Immature natural killer cell (primary cell): ENCODE results near the gene SLC36A3. TPM values are rescaled to one million over a fixed set of nuclear protein-coding genes. Genes with fewer than 3 reads are reported as not detected.
"Not testable (repeated sequence)": the region's sequence is repeated elsewhere in the genome, so short reads cannot be mapped to it uniquely, and the experiment has no call there.

Source experiments
- DNase-seq, 3 donors: peaks; one replicate each; pipeline ENCODE4 v3.0.0; 2022; ENCODE audit warnings: mixed read lengths in 1 of 3
- H3K27ac Mint-ChIP-seq, 6 donors: one replicate each; pipeline ENCODE4 v1.8.0; 2020; ENCODE audit warnings: mixed read lengths in 6 of 6, mild to moderate bottlenecking in 5 of 6, inconsistent platforms in 4 of 6, moderate library complexity in 3 of 6
- H3K27me3 Mint-ChIP-seq, 3 donors: one replicate each; pipeline ENCODE4 v1.8.0; 2020 to 2021; ENCODE audit warnings: low read depth in 3 of 3, mild to moderate bottlenecking in 3 of 3, mixed read lengths in 3 of 3, moderate library complexity in 3 of 3, inconsistent platforms in 1 of 3
- H3K36me3 Mint-ChIP-seq, 3 donors: one replicate each; pipeline ENCODE4 v1.8.0; 2020; ENCODE audit warnings: mixed read lengths in 3 of 3, inconsistent platforms in 2 of 3, mild to moderate bottlenecking in 2 of 3
- H3K4me1 Mint-ChIP-seq, 2 donors: one replicate each; pipeline ENCODE4 v1.8.0; 2020; ENCODE audit warnings: inconsistent platforms in 2 of 2, mild to moderate bottlenecking in 2 of 2, mixed read lengths in 2 of 2, moderate library complexity in 1 of 2
- H3K4me3 Mint-ChIP-seq, 5 donors: one replicate each; pipeline ENCODE4 v1.8.0; 2020; ENCODE audit warnings: mild to moderate bottlenecking in 5 of 5, mixed read lengths in 5 of 5, inconsistent platforms in 3 of 5, moderate library complexity in 3 of 5
- H3K9me3 Mint-ChIP-seq, 6 donors: one replicate each; pipeline ENCODE4 v1.8.0; 2020; ENCODE audit warnings: mild to moderate bottlenecking in 6 of 6, mixed read lengths in 6 of 6, inconsistent platforms in 4 of 6, moderate library complexity in 3 of 6
- polyA plus RNA-seq, 3 donors: library from polyadenylated mRNA; unstranded; fragments of 300-500 nt; fragmentation: Illumina TruSeq; gene quantifications; one replicate each; pipeline ENCODE4 v1.2.3, GENCODE V29; 2021

The SLC36A3 gene
- polyA plus RNA-seq, 3 donors from 2014 or later: not detected

DNA sequence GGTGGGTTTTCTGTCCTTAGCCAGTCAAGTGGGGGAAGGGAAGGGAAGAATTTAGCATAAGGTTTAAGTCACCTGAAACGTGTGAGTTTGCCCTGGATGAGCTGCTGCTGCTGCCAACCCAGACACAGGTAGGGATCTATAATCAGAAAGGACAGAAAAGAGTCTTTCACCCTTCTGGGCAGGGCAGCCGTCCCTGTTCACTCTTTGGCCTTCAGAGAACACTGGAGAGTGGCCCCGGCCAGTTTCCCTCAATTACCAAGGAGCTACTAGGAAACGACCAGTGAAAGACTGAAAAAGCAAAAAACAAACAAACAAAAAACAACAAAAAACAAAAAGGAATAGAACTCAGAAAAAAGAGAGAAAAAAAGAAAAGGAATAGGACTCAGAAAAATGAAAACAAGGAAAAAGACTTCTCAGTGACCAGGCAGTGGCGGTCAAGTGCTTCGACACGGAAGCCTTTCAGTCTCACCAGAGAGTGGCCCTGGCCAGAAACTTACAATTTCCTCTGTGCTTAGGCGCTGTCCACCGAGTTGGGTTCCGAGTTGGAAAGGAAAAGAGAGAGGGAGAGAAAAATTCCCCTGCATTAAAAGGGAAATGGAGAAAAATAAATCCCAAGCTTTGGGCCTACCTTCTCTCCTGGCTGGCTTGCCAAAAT lies 53.1 kb downstream of the SLC36A3 start:
- Mint-ChIP-seq H3K9me3 (no peaks in the 10 kb centered on the region), H3K36me3 (peaks cover 0 to 4% (median 0%) of the 10 kb centered on the region in 3 donors), H3K4me3 (peak overlapping the region in 2 of 5 donors; percentile 40 to 86), H3K27me3 (peaks cover 2 to 7% (median 3%) of the 10 kb centered on the region in 3 donors), H3K4me1 (peaks cover 25 to 28% of the 10 kb centered on the region in 2 donors), H3K27ac (peak overlapping the region in 4 of 6 donors; percentile 37 to 88 (median 79))
- DNase-seq: no peak

DNA sequence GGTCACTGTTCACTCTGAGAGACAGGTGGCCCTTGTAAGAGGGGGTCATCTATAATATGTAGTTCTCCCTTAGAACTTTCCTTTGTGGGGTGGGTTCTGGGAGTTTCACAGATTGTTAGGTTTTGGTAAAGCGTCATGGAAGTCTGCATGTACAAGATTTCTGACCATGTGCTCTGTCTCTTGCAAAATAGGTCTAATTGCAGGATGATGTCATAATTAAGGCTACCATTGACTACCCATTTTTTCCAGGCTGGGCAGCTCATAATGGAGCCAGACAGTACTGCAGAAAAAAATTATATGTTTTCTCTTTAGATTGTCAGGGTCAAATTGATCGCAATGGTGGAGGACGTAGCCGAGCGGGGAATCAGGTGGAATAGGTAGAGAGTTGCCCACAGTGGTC lies 54.3 kb downstream of the SLC36A3 start:
- Mint-ChIP-seq H3K27ac (no peak overlapping the region), H3K9me3 (no peaks in the 10 kb centered on the region), H3K36me3 (peaks cover 0 to 4% (median 0%) of the 10 kb centered on the region in 3 donors), H3K4me1 (peaks cover 28 to 32% of the 10 kb centered on the region in 2 donors), H3K4me3 (no peak overlapping the region), H3K27me3 (peaks cover 2 to 7% (median 3%) of the 10 kb centered on the region in 3 donors)
- DNase-seq: no peak

DNA sequence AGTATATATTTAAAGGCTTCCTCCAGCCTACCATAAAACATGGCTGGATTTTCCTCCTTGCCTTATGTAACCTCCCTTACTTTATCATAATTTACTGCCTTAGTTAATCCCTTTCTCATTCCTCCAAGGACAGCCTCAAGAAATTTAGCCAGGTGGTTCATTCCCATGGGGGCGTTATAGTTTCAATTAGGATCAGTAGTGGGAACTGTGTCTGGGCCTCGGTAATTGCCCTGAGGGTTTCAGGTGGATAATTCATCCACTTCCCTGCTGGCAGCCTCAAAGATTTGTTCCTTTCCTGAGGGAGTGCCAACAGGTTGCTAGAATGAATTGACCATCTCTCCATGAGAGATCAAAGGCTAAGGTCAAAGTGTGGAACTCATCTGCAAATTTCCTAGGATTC lies 54.9 kb downstream of the SLC36A3 start:
- Mint-ChIP-seq H3K4me1 (peaks cover 26 to 33% of the 10 kb centered on the region in 2 donors), H3K27me3 (peaks cover 2 to 9% (median 5%) of the 10 kb centered on the region in 3 donors), H3K4me3 (no peak overlapping the region), H3K36me3 (peaks cover 0 to 4% (median 0%) of the 10 kb centered on the region in 3 donors), H3K9me3 (no peaks in the 10 kb centered on the region), H3K27ac (no peak overlapping the region)
- DNase-seq: no peak

DNA sequence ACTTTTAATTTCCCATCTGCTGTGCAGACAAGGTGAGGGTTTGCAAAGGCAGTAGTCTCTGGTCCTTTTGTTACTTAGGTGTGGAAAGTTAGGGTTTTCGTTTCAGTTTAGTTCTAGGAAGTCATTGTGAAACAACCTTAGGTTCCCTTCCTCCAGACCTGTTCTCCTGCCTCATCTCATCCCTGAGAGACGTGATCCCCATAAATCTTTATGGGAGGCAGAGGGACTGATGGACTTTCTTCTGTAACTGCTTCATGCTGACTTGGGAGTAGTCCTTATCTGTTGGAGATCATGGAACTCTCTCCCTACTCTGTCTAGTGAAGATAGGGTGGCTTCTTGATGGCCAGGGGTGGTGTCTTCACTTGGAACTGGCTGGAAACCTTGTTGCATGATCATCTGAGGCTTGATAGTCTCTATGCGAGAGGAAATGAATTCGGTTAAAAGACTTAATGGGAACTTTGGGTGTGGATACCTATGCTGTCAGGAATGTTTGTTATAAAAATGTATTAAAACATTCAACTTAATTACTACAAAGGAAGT lies 57.8 kb downstream of the SLC36A3 start:
- no peak overlapping the region for H3K27ac Mint-ChIP-seq
- peaks cover 0 to 4% (median 0%) of the 10 kb centered on the region in 3 donors for H3K36me3 Mint-ChIP-seq
- H3K27me3 Mint-ChIP-seq: peaks cover 2 to 4% (median 2%) of the 10 kb centered on the region in 3 donors
- H3K9me3 Mint-ChIP-seq: no peaks in the 10 kb centered on the region
- no peak for DNase-seq
- no peak overlapping the region for H3K4me3 Mint-ChIP-seq
- H3K4me1 Mint-ChIP-seq: peaks cover 5 to 11% of the 10 kb centered on the region in 2 donors

DNA sequence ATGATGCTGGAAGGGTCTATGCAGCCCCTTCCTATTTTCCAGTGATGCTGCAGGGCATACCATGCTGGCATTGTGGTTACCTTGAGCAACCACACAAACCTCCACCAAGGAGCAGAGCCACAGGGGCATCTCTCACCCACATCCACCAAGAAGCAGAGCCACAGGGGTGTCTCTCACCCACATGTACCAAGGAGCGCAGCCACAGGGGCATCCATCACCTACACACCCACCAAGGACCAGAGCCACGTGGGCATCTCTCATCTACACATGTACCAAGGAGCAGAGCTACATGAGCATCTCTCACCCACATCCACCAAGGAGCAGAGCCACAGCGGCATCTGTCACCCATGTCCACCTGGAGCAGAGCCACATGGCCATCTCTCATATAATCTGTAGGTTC lies 59.4 kb downstream of the SLC36A3 start:
- Mint-ChIP-seq H3K27me3 (peaks cover 2 to 4% (median 2%) of the 10 kb centered on the region in 3 donors), H3K4me3 (no peak overlapping the region), H3K9me3 (no peaks in the 10 kb centered on the region), H3K36me3 (peaks cover 0 to 4% (median 0%) of the 10 kb centered on the region in 3 donors), H3K4me1 (peaks cover 6 to 14% of the 10 kb centered on the region in 2 donors), H3K27ac (peak overlapping the region in 2 of 6 donors; percentile 37 to 39)
- peak; percentile 19 to 32 (median 26) for DNase-seq

DNA sequence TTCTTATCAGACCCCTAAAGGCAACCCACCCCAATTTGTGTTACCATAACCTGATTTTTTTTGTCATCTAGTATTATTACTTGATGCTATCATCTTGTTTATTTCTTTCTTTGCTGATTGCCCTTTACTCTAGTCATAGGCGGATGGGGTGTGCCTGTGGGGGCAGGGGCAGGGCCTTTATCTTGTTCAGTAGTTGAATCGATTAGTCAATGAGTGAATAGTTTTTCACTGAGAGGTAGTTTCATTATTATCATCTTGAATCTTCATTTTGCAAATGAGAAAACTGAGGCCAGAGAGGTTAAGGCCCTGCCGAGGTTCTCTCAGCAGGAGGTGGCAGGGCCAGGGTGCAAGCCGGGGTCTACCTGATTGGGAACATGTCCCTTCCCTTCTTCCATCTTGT lies 60.0 kb downstream of the SLC36A3 start:
- Mint-ChIP-seq H3K4me3 (no peak overlapping the region), H3K36me3 (peaks cover 0 to 4% (median 0%) of the 10 kb centered on the region in 3 donors), H3K4me1 (peaks cover 7 to 17% of the 10 kb centered on the region in 2 donors), H3K27me3 (peaks cover 2 to 4% (median 2%) of the 10 kb centered on the region in 3 donors), H3K9me3 (no peaks in the 10 kb centered on the region), H3K27ac (no peak overlapping the region)
- DNase-seq: no peak

DNA sequence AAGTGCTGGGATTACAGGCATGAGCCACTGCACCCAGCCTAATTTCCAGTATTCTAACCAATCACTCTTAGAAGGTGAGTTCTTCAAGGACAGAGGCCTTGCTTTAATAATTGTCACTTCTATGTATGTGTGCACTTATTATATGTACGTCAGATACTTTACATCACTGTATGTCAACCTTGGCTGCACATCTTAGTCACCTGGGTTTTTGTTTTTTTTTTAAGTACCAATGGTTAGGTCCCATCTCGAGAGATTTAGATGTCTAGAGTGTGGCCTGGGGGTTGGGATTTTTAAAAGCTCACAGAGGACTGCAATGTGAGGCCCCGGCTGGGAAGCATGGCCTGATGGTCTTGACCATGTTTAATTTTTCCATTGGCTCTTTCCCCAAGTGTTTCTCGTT lies 60.4 kb downstream of the SLC36A3 start:
- DNase-seq: no peak
- Mint-ChIP-seq H3K27ac (no peak overlapping the region), H3K4me3 (no peak overlapping the region), H3K4me1 (peaks cover 7 to 17% of the 10 kb centered on the region in 2 donors), H3K27me3 (peaks cover 2 to 5% (median 2%) of the 10 kb centered on the region in 3 donors), H3K36me3 (peaks cover 0 to 4% (median 0%) of the 10 kb centered on the region in 3 donors), H3K9me3 (no peaks in the 10 kb centered on the region)

DNA sequence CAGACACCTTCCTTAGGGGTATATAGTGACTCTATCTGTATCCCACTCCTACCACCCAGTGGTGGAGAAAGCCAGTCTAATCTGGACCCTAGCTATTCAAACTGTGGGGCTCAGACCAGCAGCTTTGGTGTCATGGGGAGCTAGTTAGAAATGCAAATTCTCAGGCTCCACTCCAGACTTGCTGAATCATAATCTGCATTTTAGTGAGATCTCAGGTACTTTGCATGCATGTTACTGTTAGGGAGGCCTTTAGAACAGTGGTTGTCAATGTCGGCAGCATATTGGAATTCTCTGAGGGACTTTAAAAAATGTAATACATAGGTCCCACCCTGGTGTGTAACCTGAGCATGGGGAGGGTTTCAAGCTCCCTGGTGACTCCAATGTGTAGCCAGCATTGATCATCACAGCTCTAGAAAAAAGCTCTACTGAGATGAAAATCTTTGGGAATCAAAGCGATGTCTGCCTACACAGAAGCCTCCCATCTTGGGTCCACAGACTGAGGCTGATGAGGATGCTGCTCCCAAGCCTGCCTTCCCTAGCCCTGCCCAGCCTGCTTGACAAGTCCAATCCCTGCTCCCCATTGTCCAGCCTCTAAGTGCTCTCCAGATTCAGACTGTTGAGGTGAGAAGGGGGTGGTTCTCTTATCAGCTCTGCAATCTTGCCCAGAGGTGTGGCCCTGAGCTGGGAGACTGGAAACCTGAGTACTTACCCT lies 62.5 kb downstream of the SLC36A3 start:
- DNase-seq: no peak
- H3K4me1 Mint-ChIP-seq: peaks cover 7 to 17% of the 10 kb centered on the region in 2 donors
- H3K27me3 Mint-ChIP-seq: peaks cover 2 to 8% (median 2%) of the 10 kb centered on the region in 3 donors
- H3K27ac Mint-ChIP-seq: no peak overlapping the region
- H3K9me3 Mint-ChIP-seq: no peaks in the 10 kb centered on the region
- H3K4me3 Mint-ChIP-seq: no peak overlapping the region
- H3K36me3 Mint-ChIP-seq: peaks cover 0 to 4% (median 0%) of the 10 kb centered on the region in 3 donors

DNA sequence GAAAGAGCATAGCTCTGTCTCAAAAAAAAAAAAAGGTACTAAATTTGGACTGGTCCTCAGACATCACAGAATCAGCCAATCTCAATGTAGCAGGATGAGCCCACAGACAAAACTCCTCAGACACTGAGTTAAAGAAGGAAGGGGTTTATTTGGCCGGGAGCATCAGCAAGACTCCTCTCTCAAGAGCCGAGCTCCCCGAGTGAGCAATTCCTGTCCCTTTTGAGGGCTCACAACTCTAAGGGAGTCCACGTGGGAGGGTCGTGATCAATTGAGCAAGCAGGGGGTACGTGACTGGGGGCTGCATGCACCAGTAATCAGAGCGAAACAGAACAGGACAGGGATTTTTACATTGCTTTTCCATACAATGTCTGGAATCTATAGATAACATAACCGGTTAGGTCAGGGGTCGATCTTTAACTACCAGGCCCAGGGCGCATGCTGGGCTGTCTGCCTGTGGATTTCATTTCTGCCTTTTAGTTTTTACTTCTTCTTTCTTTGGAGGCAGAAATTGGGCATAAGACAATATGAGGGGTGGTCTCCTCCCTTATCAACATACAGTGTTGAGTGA lies 63.2 kb downstream of the SLC36A3 start:
- not testable (repeated sequence) for H3K9me3 Mint-ChIP-seq, H3K27me3 Mint-ChIP-seq, H3K4me3 Mint-ChIP-seq, DNase-seq, H3K36me3 Mint-ChIP-seq, H3K27ac Mint-ChIP-seq
- peaks cover 11 to 17% of the 10 kb centered on the region in 2 donors for H3K4me1 Mint-ChIP-seq

DNA sequence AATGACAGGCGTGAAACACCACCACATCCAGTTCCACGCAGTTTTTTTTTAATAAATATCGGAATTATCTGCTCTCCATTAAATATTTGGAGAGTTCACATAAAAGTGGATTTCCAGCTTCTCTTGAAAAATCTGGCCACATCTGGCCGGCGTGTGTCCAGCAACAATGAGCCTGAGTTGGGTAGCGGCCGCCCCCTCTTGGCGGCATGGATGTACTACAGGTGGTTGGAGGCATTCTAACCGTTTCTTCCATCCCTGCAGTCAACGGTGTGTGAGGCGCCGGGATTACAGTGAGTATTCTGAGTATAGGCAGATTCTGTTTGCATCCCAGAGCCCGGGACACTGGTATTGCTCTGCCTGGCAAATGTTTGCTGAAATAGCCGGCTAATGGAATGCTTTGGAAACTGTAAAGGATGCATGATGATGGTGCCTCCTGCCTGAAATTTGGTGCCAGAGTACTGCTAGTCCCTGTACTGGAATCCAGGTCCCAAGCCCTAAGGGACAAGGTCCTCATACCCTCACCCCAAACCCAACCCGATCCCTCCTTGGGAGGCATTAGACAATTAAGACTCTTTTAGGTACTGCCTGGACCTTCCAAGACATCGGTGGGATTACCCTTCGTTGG lies 64.2 kb downstream of the SLC36A3 start:
- H3K4me3 Mint-ChIP-seq: no peak overlapping the region
- no peaks in the 10 kb centered on the region for H3K36me3 Mint-ChIP-seq
- peaks cover 17 to 23% of the 10 kb centered on the region in 2 donors for H3K4me1 Mint-ChIP-seq
- peaks cover 2 to 8% (median 2%) of the 10 kb centered on the region in 3 donors for H3K27me3 Mint-ChIP-seq
- no peak overlapping the region for H3K27ac Mint-ChIP-seq
- no peaks in the 10 kb centered on the region for H3K9me3 Mint-ChIP-seq
- DNase-seq: peak; percentile 45 to 64 (median 57)

DNA sequence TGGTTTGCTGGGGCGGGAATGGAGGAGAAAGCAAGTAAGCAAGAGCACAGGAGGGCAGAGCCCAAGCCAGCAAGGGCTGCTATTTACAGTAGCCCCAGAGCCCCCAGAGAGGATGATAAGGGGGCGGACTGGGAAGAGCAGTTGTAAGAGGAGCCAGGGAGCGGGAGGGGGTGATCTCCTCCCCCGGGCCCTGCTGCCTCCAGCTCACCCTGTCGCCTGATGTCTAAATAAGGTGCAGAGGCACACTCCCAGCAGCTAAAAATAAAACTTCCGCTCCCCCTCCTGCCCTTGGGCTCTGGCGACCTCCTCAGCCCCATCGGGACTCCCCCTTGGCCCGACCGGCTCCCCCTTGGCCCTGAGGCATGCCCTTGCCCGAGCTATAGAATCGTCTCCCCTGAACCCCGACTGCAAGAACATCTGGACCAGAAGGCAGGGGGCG lies 65.2 kb downstream of the SLC36A3 start:
- Mint-ChIP-seq H3K9me3 (no peaks in the 10 kb centered on the region), H3K27ac (no peak overlapping the region), H3K4me3 (no peak overlapping the region), H3K27me3 (peaks cover 0 to 5% (median 2%) of the 10 kb centered on the region in 3 donors), H3K36me3 (no peaks in the 10 kb centered on the region), H3K4me1 (peaks cover 20 to 24% of the 10 kb centered on the region in 2 donors)
- no peak for DNase-seq

DNA sequence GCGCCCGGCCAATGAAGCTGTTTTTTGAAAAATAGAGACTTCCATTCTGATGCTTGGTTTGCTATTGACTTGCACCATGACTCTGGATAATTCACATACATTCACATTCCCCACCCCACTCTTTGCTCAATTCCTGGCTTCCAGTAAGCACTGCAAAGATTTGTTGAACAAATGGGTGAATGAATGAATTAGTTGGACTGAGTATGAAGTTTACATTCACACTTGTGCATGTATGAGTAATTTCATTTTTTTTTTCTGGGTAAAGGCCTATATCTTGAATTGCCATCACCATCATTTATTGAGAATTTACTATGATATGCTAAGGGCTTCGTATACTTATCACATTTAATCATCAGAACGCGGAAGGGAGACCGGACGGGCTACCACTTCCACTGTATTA lies 65.9 kb downstream of the SLC36A3 start:
- H3K36me3 Mint-ChIP-seq: no peaks in the 10 kb centered on the region
- DNase-seq: no peak
- H3K27me3 Mint-ChIP-seq: peaks cover 0 to 5% (median 2%) of the 10 kb centered on the region in 3 donors
- no peaks in the 10 kb centered on the region for H3K9me3 Mint-ChIP-seq
- peaks cover 20 to 28% of the 10 kb centered on the region in 2 donors for H3K4me1 Mint-ChIP-seq
- no peak overlapping the region for H3K4me3 Mint-ChIP-seq
- no peak overlapping the region for H3K27ac Mint-ChIP-seq

DNA sequence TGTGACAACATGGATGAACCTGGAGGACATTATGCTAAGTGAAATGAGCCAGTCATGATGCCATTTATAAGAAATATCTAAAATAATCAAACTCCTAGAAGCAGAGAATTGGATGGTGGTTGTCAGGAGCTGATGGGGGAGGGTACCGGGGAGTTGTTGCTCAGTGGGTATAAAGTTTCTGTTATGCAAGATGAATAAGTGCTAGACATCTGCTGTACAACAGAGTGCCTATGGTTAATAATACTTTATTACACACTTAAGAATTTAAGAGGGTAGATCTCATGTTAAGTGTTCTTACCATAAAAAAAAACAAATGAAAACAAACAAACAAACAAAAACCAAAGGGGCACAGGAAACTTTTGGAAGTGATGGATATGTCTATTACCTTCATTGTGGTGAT lies 66.7 kb downstream of the SLC36A3 start:
- no peak overlapping the region for H3K27ac Mint-ChIP-seq
- H3K36me3 Mint-ChIP-seq: no peaks in the 10 kb centered on the region
- H3K4me3 Mint-ChIP-seq: no peak overlapping the region
- peaks cover 0 to 5% (median 2%) of the 10 kb centered on the region in 3 donors for H3K27me3 Mint-ChIP-seq
- DNase-seq: no peak
- H3K9me3 Mint-ChIP-seq: no peaks in the 10 kb centered on the region
- H3K4me1 Mint-ChIP-seq: peaks cover 20 to 28% of the 10 kb centered on the region in 2 donors
